Stimulated activated CD8-positive, alpha-beta memory T cell treated with anti-CD3 and anti-CD28 coated beads, Interleukin-4, amount 100 ng/mL, for 4 hours (primary cell): ENCODE data around the gene KMT2E.

Source experiments
- DNase-seq, 2 donors: peaks; one replicate each; pipeline ENCODE4 v3.0.0-alpha.2; 2020; ENCODE audit warnings: low read depth in 2 of 2, low spot score in 1 of 2

KMT2E gene

DNA sequence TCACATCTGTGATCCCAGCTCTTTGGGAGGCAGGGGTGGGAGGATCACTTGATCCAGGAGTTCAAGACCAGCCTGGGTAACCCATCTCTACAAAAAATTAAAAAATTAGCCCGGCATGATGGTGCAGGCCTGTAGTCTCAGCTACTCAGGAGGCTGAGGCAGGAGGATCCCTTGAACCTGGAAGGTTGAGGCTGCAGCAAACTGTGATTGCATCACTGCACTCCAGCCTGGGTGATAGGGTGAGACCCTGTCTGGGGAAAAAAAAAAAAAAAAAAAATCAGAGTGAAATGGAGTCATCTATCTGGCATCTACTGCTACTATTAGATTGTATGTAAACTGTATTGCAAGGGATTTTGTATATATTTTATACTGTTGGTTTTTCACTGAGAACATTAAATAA, 59.1 kb downstream of the KMT2E start:
- no peak for DNase-seq

DNA sequence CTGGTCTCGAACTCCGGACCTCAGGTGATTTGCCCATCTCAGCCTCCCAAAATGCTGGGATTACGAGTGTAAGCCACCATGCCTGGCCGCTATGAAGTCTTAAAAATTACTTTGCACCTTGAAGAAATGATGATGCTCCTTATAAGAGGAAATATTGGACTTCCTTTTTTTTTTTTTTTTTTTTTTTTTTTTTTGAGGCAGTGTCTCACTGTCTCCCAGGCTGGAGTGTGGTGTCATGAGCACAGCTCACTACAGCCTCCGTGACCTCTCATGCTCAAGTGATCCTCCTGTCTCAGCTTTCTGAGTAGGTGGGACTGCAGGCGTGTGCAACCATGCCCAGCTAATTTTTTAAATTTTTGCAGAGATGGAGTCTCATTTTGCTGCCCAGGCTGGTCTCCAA, 65.3 kb downstream of the KMT2E start:
- no peak for DNase-seq

DNA sequence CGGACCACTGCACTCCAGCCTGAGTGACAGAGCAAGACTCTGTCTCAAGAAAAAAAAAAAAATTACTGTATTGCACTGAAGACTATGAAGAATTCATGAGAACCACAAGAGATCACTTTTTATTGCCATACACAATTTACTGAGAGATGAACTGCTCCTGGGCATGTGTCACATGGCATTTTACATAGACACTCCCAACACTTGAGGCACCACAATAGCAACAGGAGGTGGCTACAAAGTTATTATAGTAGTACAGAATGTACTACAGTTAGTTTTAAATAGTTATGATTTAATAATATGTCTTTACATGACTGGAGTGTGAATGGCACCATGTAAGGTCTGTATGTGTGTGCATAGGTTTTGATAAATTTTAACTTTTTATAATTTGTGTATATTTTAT, 70.6 kb downstream of the KMT2E start:
- DNase-seq, result no peak

DNA sequence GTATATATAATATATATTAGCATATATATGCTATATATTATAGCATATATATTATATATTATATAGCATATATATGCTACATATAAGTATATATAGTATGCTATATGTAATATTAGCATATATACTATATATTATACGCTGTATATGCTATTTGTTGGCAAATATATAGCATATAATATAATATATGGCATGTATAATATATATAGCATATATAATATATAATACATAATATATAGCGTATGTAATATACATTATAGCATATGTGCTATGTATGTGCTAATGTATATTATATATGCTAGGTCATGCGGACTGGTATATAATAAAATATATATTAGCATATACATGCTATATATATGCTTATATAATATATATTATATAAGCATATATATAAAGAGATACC, 72.8 kb downstream of the KMT2E start:
- no peak for DNase-seq

GRCh38 chr7:105087981-105088380, 74.0 kb downstream of the KMT2E start:
- no peak for DNase-seq

DNA sequence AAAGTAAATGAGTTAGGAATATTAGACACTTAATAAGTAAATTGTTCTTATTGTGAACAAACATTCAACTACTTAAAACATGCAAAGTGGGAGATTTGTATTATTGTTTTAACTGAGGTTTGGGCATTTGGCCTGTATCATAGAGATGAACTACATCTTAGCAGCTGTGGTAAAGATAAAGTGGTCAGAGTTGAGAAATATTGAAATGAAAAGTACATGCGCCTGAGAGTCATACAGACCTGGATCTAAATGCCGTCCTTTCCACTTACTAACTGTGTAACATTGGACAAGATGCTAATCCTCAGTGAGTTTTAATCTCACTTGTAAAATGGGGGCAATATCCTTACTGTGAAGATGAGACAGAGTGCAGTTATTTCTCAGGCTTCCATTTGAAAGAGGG, 74.5 kb downstream of the KMT2E start:
- no peak for DNase-seq

- DNase-seq, result no peak
Measured at GRCh38 chr7:105094966-105095365, 81.0 kb downstream of the KMT2E start.

DNA sequence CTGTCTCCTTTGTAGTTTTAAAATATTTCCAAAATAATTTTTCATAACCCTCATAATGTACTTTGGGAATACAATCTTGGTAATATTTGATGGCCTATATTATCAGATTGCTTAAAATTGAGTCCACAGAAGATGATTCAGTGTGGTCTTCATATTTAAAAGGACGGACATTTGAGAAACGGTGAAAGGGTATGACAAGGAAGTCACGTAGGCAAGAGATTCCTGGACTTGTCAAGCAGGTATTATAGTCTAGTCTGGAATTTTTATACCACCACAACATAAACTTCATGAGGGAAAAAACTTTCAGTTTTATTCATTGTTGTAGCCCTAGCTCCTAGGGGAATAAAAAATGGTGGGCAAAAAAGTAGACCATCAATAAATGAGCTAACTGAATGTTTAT, 82.3 kb downstream of the KMT2E start:
- DNase-seq, result no peak

GRCh38 chr7:105097619-105098018, 83.6 kb downstream of the KMT2E start:
- no peak for DNase-seq

DNA sequence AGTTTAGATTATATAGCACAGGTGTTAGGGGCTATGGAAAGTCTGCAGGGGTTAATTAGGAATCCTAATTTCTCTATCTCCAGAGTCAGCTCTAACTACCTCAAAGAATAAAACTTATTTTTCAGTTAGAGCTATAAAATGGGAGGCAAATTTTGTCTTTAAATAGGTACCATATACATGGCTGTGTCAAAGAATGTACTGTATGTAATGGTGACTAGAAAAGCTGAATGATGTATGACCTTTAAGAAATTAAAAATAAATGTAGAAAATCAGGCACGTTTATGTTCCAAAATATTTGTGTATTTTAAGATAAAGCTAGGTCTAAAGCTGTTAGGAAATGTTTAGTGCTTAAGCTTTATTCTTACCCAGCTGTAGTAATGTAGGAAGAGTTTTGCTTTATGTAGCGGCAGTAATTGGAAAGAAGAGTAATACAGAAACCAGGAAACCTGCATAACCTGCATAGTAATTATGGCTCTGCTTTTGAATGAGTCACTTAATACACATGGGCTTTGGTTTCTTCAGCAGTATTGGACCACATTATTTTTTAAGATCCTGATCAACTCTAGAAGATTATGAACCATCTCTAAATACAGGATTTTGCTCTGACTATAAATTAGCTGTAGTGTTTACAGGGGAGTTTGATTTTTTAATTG, 85.0 kb downstream of the KMT2E start:
- DNase-seq, result no peak

GRCh38 chr7:105101864-105102263, 87.9 kb downstream of the KMT2E start:
- no peak for DNase-seq

DNA sequence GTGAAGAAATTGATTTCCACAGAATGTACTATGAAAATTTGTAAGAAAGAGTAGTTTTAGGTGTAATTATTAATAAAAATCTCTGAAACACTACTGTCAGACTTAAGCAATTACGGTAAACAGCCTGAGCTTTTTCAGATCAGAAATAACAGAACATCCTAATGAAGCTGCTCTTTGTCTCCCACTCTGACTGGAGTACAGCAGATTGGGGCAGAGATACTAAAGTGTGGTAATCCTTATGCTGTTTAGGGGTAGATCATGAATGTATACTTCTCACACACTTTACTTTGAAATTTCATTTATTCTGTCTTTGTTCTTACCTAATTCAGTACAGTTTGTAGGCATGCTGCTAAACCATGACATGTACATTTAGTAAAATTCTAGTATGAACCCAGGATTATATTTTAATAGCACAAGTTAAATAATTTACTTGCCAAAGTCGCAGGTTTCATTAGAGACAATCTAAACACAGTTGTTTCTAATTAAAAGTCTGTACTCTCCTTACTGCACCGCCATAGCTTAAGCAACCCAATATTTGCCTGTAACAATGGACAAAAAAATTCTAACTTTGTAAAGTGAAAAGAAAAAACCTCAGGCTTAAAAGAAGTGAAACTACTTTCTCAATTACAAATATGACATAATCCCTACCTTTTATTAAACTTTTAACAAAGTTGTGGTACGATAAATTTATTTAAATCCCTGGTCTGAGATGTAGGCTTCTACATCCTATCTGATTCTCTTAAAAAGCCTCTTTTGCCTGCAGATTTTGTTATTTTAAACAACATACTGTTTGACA, 88.8 kb downstream of the KMT2E start:
- no peak for DNase-seq

DNA sequence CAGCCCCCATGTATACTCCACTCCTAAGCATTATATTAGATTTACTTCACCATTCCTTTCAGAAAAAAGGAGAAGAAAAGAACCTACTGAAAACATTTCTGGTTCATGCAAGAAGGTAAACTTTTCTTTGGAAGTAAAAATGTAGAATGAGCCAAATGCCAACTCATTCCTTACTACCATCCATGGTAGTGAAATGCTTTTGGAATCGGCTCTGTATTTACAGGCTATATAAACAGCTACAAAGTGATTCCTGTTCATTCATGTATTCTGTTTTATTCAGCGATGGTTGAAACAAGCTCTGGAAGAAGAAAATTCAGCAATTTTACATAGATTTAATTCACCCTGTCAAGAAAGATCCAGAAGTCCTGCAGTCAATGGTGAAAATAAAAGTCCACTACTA, 91.6 kb downstream of the KMT2E start:
- no peak for DNase-seq

GRCh38 chr7:105106473-105106872, 92.5 kb downstream of the KMT2E start:
- DNase-seq, result no peak

DNA sequence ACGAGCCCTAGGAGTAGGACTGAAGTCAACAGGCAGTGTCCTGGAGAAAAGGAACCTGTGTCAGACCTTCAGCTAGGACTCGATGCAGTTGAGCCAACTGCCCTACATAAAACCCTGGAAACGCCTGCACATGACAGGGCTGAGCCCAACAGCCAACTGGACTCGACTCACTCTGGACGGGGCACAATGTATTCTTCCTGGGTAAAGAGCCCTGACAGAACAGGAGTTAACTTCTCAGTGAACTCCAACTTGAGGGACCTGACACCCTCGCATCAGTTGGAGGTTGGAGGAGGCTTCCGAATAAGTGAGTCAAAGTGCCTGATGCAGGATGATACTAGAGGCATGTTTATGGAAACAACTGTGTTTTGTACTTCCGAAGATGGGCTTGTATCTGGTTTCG, 93.5 kb downstream of the KMT2E start:
- DNase-seq, result no peak

DNA sequence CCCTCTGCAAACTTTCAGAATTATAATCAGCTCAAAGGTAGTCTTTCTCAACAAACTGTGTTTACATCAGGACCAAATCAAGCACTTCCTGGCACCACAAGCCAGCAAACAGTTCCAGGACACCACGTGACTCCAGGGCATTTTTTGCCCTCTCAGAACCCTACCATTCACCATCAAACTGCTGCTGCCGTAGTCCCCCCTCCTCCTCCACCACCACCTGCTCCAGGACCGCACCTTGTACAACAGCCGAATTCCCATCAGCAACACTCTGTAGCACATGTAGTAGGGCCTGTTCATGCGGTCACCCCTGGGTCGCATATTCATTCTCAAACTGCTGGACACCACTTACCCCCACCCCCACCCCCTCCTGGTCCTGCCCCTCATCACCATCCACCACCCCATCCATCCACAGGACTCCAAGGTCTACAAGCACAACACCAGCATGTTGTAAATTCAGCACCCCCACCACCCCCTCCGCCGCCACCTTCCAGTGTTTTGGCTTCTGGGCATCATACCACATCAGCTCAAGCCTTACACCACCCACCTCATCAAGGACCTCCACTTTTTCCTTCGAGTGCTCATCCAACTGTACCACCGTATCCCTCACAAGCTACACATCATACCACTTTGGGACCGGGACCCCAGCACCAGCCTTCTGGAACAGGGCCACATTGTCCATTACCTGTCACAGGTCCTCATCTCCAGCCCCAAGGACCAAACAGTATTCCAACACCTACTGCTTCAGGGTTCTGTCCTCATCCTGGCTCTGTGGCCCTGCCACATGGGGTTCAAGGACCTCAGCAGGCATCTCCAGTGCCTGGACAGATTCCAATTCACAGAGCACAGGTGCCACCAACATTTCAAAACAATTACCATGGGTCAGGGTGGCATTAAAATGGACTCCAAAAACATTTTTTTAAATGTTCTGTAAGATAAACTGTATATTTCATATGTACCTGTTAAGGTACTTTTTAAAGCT, 98.7 kb downstream of the KMT2E start:
- DNase-seq, result no peak

- DNase-seq, result no peak
Measured at GRCh38 chr7:105118612-105119600, 104.9 kb downstream of the KMT2E start.

DNA sequence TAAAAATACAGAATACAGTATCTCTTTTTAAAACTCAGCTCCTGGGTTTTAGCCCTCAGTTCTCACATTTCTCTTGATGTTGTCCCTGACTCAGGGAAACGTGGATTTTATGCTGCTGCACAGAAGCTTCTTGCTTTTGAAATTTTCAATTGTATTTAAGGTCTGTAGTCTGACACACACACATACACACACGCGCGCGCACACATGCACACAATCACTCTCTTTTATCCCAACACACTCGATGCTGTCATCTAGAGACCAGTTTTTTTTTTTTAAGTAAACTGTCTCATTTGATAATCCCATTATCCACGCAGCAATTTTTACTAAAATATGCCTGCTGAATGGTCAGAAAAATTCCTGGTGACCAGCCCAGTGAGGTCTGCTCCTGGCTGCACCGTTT, 108.6 kb downstream of the KMT2E start:
- no peak for DNase-seq

DNA sequence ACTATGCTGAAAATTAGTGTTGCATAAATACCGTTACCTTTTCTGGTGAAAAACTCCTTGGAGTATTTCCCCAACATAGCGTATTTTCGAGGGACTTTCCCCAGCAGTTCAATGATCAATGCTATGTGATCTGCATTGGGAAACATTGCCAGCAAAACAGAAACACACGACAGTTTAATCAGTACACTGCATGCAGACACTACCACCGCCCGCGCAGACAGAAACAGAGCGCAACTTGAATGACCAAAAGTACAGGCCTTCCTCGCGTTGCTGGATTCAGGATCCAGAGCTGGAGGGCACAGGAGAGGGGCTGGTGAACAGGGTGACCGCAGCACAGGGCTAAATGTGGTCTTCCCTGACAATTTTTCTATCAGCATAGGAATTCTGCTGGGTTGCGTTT, 111.7 kb downstream of the KMT2E start:
- DNase-seq, result no peak

GRCh38 chr7:105126436-105126975, 112.5 kb downstream of the KMT2E start:
- no peak for DNase-seq
